ENCODE data around the gene DLGAP1. TPM values are rescaled to one million over a fixed set of nuclear protein-coding genes. Genes with fewer than 3 reads are reported as not detected.

The DLGAP1 gene
- total and polyA plus RNA-seq, 2 of the 4 experiments (the other 2 are of a cell fraction) = under 0.01 to 0.09 TPM

- no TSS peak for BruUV-seq (replicated peaks)
- no peak overlapping the region for H3K18ac ChIP-seq (ENCODE audit: low read depth, low read length)
- H3K4me2 ChIP-seq (ENCODE audit: low read depth, low read length) = no peak overlapping the region
- no peaks in the 10 kb centered on the region for H3K4me1 ChIP-seq (ENCODE audit: control insufficient read depth, insufficient read depth, low read length)
- no peak overlapping the region for H2AK5ac ChIP-seq (ENCODE audit: low read depth, low read length)
- no peak overlapping the region for H2AK9ac ChIP-seq (replicated peaks; ENCODE audit: low read depth, low read length, poor library complexity)
- no peak overlapping the region for H2BK120ac ChIP-seq (ENCODE audit: low read depth, low read length)
- H3K9me3 ChIP-seq (ENCODE audit: control insufficient read depth, insufficient read depth, low read length) = peaks cover 11% of the 10 kb centered on the region
- H4K20me1 ChIP-seq (ENCODE audit: insufficient read depth, low read length) = no peaks in the 10 kb centered on the region
- TF ChIP-seq USF2 (IDR thresholded peaks at IDR 0.05; ENCODE audit: low read depth, low read length) (no peak), POLR2A (IDR thresholded peaks at IDR 0.05; ENCODE audit: low read depth, low read length) (no peak), MAZ (IDR thresholded peaks at IDR 0.05; ENCODE audit: borderline replicate concordance, low read depth, low read length) (no peak), BHLHE40 (IDR thresholded peaks at IDR 0.05; ENCODE audit: low read depth, low read length) (no peak), FOS (IDR thresholded peaks at IDR 0.05; ENCODE audit: low read depth, low read length) (no peak), MAFK (IDR thresholded peaks at IDR 0.05; ENCODE audit: low read depth, low read length) (no peak), MXI1 (IDR thresholded peaks at IDR 0.05; ENCODE audit: borderline replicate concordance, low read depth, low read length) (no peak), RAD21 (IDR thresholded peaks at IDR 0.05; ENCODE audit: low read length) (no peak), CEBPB (IDR thresholded peaks at IDR 0.05; ENCODE audit: low read depth, low read length) (no peak), NFE2L2 (IDR thresholded peaks at IDR 0.05; ENCODE audit: low read depth, low read length) (no peak), RFX5 (IDR thresholded peaks at IDR 0.05; ENCODE audit: low read depth, low read length) (no peak)
- no peak overlapping the region for H3K4ac ChIP-seq (ENCODE audit: low read depth, low read length)
- ChIA-PET POLR2A (ENCODE audit: unreplicated experiment) (no interaction called here), CTCF (no interaction called here)
- no peak overlapping the region for H4K5ac ChIP-seq (ENCODE audit: low read depth, low read length)
- no peak overlapping the region for H2AFZ ChIP-seq (replicated peaks; ENCODE audit: low read length, poor library complexity)
- dilution Hi-C loops (cut with HindIII; ENCODE audit: low sequenced_read_pairs, unreplicated experiment) = no loop called here
- in situ Hi-C loops (cut with MboI; ENCODE audit: low sequenced_read_pairs) = no loop called here
- intact Hi-C loops (cut with micrococcal nuclease) = no loop called here
- H3K4me3 ChIP-seq (ENCODE audit: insufficient read depth, low read depth, low read length) = no peak overlapping the region
- no peak overlapping the region for H2BK5ac ChIP-seq (ENCODE audit: low read depth, low read length, poor library complexity, severe bottlenecking)
- no peak overlapping the region for H2BK15ac ChIP-seq (ENCODE audit: low read depth, low read length)
- H3K56ac ChIP-seq (ENCODE audit: extremely low read depth, insufficient read depth, low read length) = no peak overlapping the region
- ATAC-seq (ENCODE audit: low read depth) = no peak
- H4K8ac ChIP-seq (ENCODE audit: low read depth in 2 of 2, low read length in 2 of 2) = no peak overlapping the region
- no CpG with 5 or more reads among the region's 5 CpGs for WGBS, 2 experiments (ENCODE audit: extremely low coverage in 2 of 2, insufficient read length in 1 of 2)
- no peak overlapping the region for H2BK20ac ChIP-seq (ENCODE audit: low read depth, low read length)
- no peak overlapping the region for H3K27ac ChIP-seq (ENCODE audit: insufficient read depth, low read length)
- H3K14ac ChIP-seq (replicated peaks; ENCODE audit: low read depth, low read length) = no peak overlapping the region
- no peaks in the 10 kb centered on the region for H3K27me3 ChIP-seq (ENCODE audit: control insufficient read depth, insufficient read depth, low read length)
- no peaks in the 10 kb centered on the region for H3K9me1 ChIP-seq (ENCODE audit: insufficient read depth, low read length)
- no peak overlapping the region for H3K9ac ChIP-seq (ENCODE audit: low read depth, low read length)
- H3K23ac ChIP-seq (ENCODE audit: low read depth, low read length) = no peak overlapping the region
- H3K36me3 ChIP-seq (ENCODE audit: control insufficient read depth, insufficient read depth, low read length) = no peaks in the 10 kb centered on the region
- no peak for DNase-seq
- H4K91ac ChIP-seq (ENCODE audit: insufficient read depth, low read depth, low read length) = no peak overlapping the region
- no peaks in the 10 kb centered on the region for H3K79me1 ChIP-seq (ENCODE audit: low read depth in 1 of 2, low read length in 2 of 2)
Observed at GRCh38 chr18:4399929-4400328, 55.2 kb downstream of the DLGAP1 start.
